SK-N-SH (cell line): ENCODE results near the gene GC. TPM values are rescaled to one million over a fixed set of nuclear protein-coding genes. Genes with fewer than 3 reads are reported as not detected.

Experiments used
- CTCF ChIA-PET: fragments of 300-600, 350-600 bp; formaldehyde crosslinking; extraction: SDS; loops from one replicate; lab custom pipeline; 2021; lab: Yijun Ruan, JAX
- POLR2A ChIA-PET: fragments of 350-600 bp; sonication (Branson Sonifier 250); formaldehyde crosslinking; extraction: SDS; loops from one replicate; lab custom pipeline; 2020; ENCODE audit warnings: antibody characterized with exemption, inconsistent platforms; lab: Yijun Ruan, JAX
- DNase-seq: peaks from one replicate; pipeline ENCODE4 v3.0.0; 2012
- H2AFZ ChIP-seq: fragments of 200-600 bp; sonication (generic); 2 replicates; pipeline ENCODE4 v1.8.1; 2016; ENCODE audit warnings: antibody characterized with exemption, mild to moderate bottlenecking, low read depth
- H3F3A ChIP-seq: fragments of 200-600 bp; sonication (generic); replicated peaks from 2 replicates; pipeline ENCODE3; 2016; ENCODE audit warnings: antibody characterized with exemption, mild to moderate bottlenecking; ENCODE audit not compliant: insufficient read depth
- H3K27ac ChIP-seq, 2 experiments: fragments of 200-500 bp in 1 of 2; fragments of 200-600 bp in 1 of 2; sonication (Bioruptor generic) in 1 of 2; sonication (generic), shearing (Covaris generic) in 1 of 2; 2 replicates each; pipeline versions ENCODE4 v1.5.1 to v1.6.1; 2014 to 2016; ENCODE audit warnings: low read depth in 2 of 2, inconsistent platforms in 1 of 2, low read length in 1 of 2, mild to moderate bottlenecking in 1 of 2, mixed read lengths in 1 of 2
- H3K27me3 ChIP-seq: fragments of 200-600 bp; sonication (generic), shearing (Covaris generic); 2 replicates; pipeline ENCODE4 v1.6.1; 2016; ENCODE audit warnings: mixed run types; ENCODE audit not compliant: insufficient read depth
- H3K36me3 ChIP-seq, 2 experiments: fragments of 200-500 bp in 1 of 2; fragments of 200-600 bp in 1 of 2; sonication (Bioruptor generic) in 1 of 2; sonication (generic) in 1 of 2; replicated peaks in 1 of 2; 2 replicates each; pipeline versions ENCODE3 to v1.5.1; 2014 to 2016; ENCODE audit warnings: low read length in 1 of 2, mild to moderate bottlenecking in 1 of 2; ENCODE audit not compliant: insufficient read depth in 2 of 2, control insufficient read depth in 1 of 2
- H3K4me1 ChIP-seq, 2 experiments: fragments of 200-500 bp in 1 of 2; fragments of 200-600 bp in 1 of 2; sonication (Bioruptor generic) in 1 of 2; sonication (generic), shearing (Covaris generic) in 1 of 2; 2 replicates each; pipeline versions ENCODE4 v1.5.1 to v1.6.1; 2014 to 2016; ENCODE audit warnings: low read depth in 1 of 2, low read length in 1 of 2, mixed run types in 1 of 2; ENCODE audit not compliant: insufficient read depth in 2 of 2, control insufficient read depth in 1 of 2
- H3K4me2 ChIP-seq: fragments of 200-600 bp; sonication (generic), shearing (Covaris generic); 2 replicates; pipeline ENCODE4 v1.6.1; 2017; ENCODE audit warnings: mixed run types
- H3K4me3 ChIP-seq, 2 experiments: fragments of 200-500 bp in 1 of 2; fragments of 200-600 bp in 1 of 2; sonication (Bioruptor generic) in 1 of 2; sonication (generic), shearing (Covaris generic) in 1 of 2; 2 replicates each; pipeline versions ENCODE4 v1.5.1 to v1.8.1; 2014 to 2016; ENCODE audit warnings: low read depth in 2 of 2, inconsistent platforms in 1 of 2, low read length in 1 of 2, mild to moderate bottlenecking in 1 of 2, mixed read lengths in 1 of 2, moderate library complexity in 1 of 2
- H3K79me2 ChIP-seq: fragments of 200-600 bp; sonication (generic); 2 replicates; pipeline ENCODE4 v1.8.1; 2017; ENCODE audit warnings: mild to moderate bottlenecking; ENCODE audit not compliant: insufficient read depth
- H3K9ac ChIP-seq: fragments of 200-600 bp; sonication (generic); 2 replicates; pipeline ENCODE4 v1.6.1; 2017; ENCODE audit warnings: mixed run types
- H3K9me2 ChIP-seq: fragments of 200-600 bp; sonication (generic); 2 replicates; pipeline ENCODE4 v1.6.1; 2017; ENCODE audit warnings: mixed run types
- H3K9me3 ChIP-seq: fragments of 200-600 bp; sonication (generic); 2 replicates; pipeline ENCODE4 v1.6.1; 2017; ENCODE audit warnings: mixed run types, mild to moderate bottlenecking, moderate library complexity
- H4K20me1 ChIP-seq: fragments of 200-600 bp; sonication (generic); 2 replicates; pipeline ENCODE4 v1.6.1; 2017; ENCODE audit warnings: mild to moderate bottlenecking, mixed run types; ENCODE audit not compliant: insufficient read depth
- CHD2 ChIP-seq: fragments of 150-350 bp; IDR thresholded peaks from 2 replicates; pipeline ENCODE4 v1.6.1; 2018; ENCODE audit warnings: low read length; ENCODE audit not compliant: partially characterized antibody
- FOSL2 ChIP-seq: IDR thresholded peaks from 2 replicates; pipeline ENCODE4 v1.4.0; 2012; ENCODE audit warnings: low read depth, mild to moderate bottlenecking, moderate library complexity, borderline replicate concordance
- GATA2 ChIP-seq: sonication (generic); formaldehyde crosslinking; IDR thresholded peaks from 2 replicates; pipeline ENCODE4 v1.5.0; 2020; ENCODE audit warnings: mild to moderate bottlenecking, missing genetic modification reagents
- MAX ChIP-seq: IDR thresholded peaks from 2 replicates; pipeline ENCODE4 v1.4.0; 2012; ENCODE audit warnings: low read depth
- MEF2A ChIP-seq: IDR thresholded peaks from 2 replicates; pipeline ENCODE4 v1.4.0; 2012; ENCODE audit warnings: low read depth, borderline replicate concordance
- MXI1 ChIP-seq: IDR thresholded peaks from 2 replicates; pipeline ENCODE4 v1.6.1; 2012; ENCODE audit warnings: mild to moderate bottlenecking, low read depth, low read length, improper control_type of control experiment
- PBX3 ChIP-seq: IDR thresholded peaks from 2 replicates; pipeline ENCODE4; 2012
- RFX5 ChIP-seq: IDR thresholded peaks from 2 replicates; pipeline ENCODE4 v1.6.1; 2012; ENCODE audit warnings: mild to moderate bottlenecking, improper control_type of control experiment, low read length
- SMC3 ChIP-seq: IDR thresholded peaks from 2 replicates; pipeline ENCODE4 v1.6.1; 2012; ENCODE audit warnings: low read depth, low read length, improper control_type of control experiment
- TAF1 ChIP-seq: IDR thresholded peaks from 2 replicates; pipeline ENCODE4 v1.6.1; 2012; ENCODE audit warnings: low read depth, mild to moderate bottlenecking, low read length, moderate library complexity, borderline replicate concordance
- polyA plus RNA-seq, 3 experiments: library from polyadenylated mRNA; depleted of rRNA; stranded (reverse); fragments of >200 nt; gene quantifications; 2 replicates each; pipeline ENCODE4 v1.2.3, GENCODE V29; 2012
- TF ChIP-seq, protein P1 (sequence below): IDR thresholded peaks from 2 replicates; pipeline ENCODE4 v1.6.1; 2012; ENCODE audit warnings: mild to moderate bottlenecking, low read depth, low read length, moderate library complexity
- TF ChIP-seq, protein P2 (sequence below): fragments of 150-350 bp; IDR thresholded peaks from 2 replicates; pipeline ENCODE4 v1.6.1; 2017; ENCODE audit warnings: antibody characterized with exemption, low read length, low read depth, borderline replicate concordance

GC gene, protein sequence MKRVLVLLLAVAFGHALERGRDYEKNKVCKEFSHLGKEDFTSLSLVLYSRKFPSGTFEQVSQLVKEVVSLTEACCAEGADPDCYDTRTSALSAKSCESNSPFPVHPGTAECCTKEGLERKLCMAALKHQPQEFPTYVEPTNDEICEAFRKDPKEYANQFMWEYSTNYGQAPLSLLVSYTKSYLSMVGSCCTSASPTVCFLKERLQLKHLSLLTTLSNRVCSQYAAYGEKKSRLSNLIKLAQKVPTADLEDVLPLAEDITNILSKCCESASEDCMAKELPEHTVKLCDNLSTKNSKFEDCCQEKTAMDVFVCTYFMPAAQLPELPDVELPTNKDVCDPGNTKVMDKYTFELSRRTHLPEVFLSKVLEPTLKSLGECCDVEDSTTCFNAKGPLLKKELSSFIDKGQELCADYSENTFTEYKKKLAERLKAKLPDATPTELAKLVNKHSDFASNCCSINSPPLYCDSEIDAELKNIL
- not detected in 2 replicates for polyA plus RNA-seq (2012; rRNA removed)
- polyA plus RNA-seq (2012; cell fraction: cytosol; rRNA removed) = not detected in 2 replicates
- not detected in 2 replicates for polyA plus RNA-seq (2012; cell fraction: nucleus; rRNA removed)

DNA sequence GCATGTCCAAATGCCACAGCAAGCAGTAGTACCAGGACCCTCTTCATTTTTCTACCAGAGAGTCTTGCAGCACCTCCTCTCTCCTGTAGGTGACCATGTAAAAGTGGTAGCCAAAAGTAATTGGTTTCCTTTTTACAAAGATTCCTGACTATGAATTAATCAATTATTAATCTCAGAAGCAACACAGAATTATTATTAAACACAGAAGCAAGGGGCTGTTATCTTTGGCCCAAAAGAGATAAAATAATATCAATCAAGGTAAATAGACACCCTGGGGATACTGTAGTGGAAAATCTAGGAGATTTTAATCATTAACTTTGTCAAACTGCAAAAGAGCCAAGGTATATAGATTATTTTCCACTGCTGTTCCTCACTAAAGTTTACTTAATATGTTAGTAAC is at the start of gene GC:
GC (minus strand) TSS at position 108 of the 400 bp plus-strand sequence; CDS start at position 47, 61 bp downstream.
- no peak within 1 kb of the TSS for H3K27ac ChIP-seq

More for the DNA sequence above, at the start of gene GC:
- TF ChIP-seq GATA2 (CRISPR knock-in tag) (no peak), MEF2A (no peak), RFX5 (no peak), CHD2 (no peak), PBX3 (no peak), TAF1 (no peak), MAX (no peak), FOSL2 (no peak), SMC3 (no peak), MXI1 (no peak)
- TF ChIP-seq, protein P1, sequence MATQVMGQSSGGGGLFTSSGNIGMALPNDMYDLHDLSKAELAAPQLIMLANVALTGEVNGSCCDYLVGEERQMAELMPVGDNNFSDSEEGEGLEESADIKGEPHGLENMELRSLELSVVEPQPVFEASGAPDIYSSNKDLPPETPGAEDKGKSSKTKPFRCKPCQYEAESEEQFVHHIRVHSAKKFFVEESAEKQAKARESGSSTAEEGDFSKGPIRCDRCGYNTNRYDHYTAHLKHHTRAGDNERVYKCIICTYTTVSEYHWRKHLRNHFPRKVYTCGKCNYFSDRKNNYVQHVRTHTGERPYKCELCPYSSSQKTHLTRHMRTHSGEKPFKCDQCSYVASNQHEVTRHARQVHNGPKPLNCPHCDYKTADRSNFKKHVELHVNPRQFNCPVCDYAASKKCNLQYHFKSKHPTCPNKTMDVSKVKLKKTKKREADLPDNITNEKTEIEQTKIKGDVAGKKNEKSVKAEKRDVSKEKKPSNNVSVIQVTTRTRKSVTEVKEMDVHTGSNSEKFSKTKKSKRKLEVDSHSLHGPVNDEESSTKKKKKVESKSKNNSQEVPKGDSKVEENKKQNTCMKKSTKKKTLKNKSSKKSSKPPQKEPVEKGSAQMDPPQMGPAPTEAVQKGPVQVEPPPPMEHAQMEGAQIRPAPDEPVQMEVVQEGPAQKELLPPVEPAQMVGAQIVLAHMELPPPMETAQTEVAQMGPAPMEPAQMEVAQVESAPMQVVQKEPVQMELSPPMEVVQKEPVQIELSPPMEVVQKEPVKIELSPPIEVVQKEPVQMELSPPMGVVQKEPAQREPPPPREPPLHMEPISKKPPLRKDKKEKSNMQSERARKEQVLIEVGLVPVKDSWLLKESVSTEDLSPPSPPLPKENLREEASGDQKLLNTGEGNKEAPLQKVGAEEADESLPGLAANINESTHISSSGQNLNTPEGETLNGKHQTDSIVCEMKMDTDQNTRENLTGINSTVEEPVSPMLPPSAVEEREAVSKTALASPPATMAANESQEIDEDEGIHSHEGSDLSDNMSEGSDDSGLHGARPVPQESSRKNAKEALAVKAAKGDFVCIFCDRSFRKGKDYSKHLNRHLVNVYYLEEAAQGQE = no peak
- TF ChIP-seq, protein P2, sequence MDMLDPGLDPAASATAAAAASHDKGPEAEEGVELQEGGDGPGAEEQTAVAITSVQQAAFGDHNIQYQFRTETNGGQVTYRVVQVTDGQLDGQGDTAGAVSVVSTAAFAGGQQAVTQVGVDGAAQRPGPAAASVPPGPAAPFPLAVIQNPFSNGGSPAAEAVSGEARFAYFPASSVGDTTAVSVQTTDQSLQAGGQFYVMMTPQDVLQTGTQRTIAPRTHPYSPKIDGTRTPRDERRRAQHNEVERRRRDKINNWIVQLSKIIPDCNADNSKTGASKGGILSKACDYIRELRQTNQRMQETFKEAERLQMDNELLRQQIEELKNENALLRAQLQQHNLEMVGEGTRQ = no peak
- Histone ChIP-seq H3K9me2 (no peaks in the 10 kb centered on the region), H3K4me3 (no peak within 1 kb of the TSS), H4K20me1 (no peaks in the 10 kb centered on the region), H3K79me2 (no peaks in the 10 kb centered on the region), H3K9ac (no peak within 1 kb of the TSS), H3K4me1 (no peaks in the 10 kb centered on the region), H3F3A (no peaks in the 10 kb centered on the region), H3K4me2 (no peak within 1 kb of the TSS), H3K27me3 (no peaks in the 10 kb centered on the region), H3K9me3 (no peaks in the 10 kb centered on the region), H3K36me3 (no peaks in the 10 kb centered on the region), H2AFZ (no peak within 1 kb of the TSS)
- DNase-seq = no peak
- CTCF ChIA-PET = no interaction called here
- POLR2A ChIA-PET = no interaction called here
